GM23248 (cell line): Measurements from ENCODE around the gene CST5.
"Not testable (repeated sequence)": the region's sequence is repeated elsewhere in the genome, so short reads cannot be mapped to it uniquely, and the experiment has no call there.

Experiments
- EZH2 ChIP-seq: fragments of 200-600 bp; sonication (generic); IDR thresholded peaks from 2 replicates; pipeline ENCODE4 v1.6.1; 2018; ENCODE audit warnings: antibody characterized with exemption, mild to moderate bottlenecking; ENCODE audit not compliant: insufficient read depth, poor library complexity, severe bottlenecking
- EZH2phosphoT487 ChIP-seq: fragments of 200-600 bp; sonication (generic); IDR thresholded peaks from 2 replicates; pipeline ENCODE4 v1.6.1; 2018; ENCODE audit warnings: antibody characterized with exemption, moderate library complexity, mild to moderate bottlenecking, low read depth; ENCODE audit not compliant: insufficient read depth

GRCh38 chr20:23890867-23891266 is 11.3 kb upstream of the CST5 start:
- TF ChIP-seq EZH2phosphoT487, EZH2: not testable (repeated sequence)
